Esophagus muscularis mucosa (tissue), 4 donors: ENCODE data around the gene CCDC149.

Source experiments
- EP300 ChIP-seq: sonication (generic); formaldehyde crosslinking; IDR thresholded peaks from one replicate; pipeline ENCODE4 v1.6.1; 2017; ENCODE audit warnings: antibody characterized with exemption
- POLR2AphosphoS5 ChIP-seq, 2 donors: sonication (generic); formaldehyde crosslinking; IDR thresholded peaks; one replicate each; pipeline ENCODE4 v1.6.1; 2017; ENCODE audit warnings: antibody characterized with exemption in 2 of 2
- TF ChIP-seq, protein P1 (sequence below), 3 experiments: fragments of 200-600 bp in 2 of 3; fragments of 450-650 bp in 1 of 3; sonication (generic) in 2 of 3; IDR thresholded peaks; one replicate each; pipeline ENCODE4 v1.5.1; 2017 to 2019; ENCODE audit warnings: antibody characterized with exemption in 3 of 3, mild to moderate bottlenecking in 2 of 3, moderate library complexity in 1 of 3

DNA sequence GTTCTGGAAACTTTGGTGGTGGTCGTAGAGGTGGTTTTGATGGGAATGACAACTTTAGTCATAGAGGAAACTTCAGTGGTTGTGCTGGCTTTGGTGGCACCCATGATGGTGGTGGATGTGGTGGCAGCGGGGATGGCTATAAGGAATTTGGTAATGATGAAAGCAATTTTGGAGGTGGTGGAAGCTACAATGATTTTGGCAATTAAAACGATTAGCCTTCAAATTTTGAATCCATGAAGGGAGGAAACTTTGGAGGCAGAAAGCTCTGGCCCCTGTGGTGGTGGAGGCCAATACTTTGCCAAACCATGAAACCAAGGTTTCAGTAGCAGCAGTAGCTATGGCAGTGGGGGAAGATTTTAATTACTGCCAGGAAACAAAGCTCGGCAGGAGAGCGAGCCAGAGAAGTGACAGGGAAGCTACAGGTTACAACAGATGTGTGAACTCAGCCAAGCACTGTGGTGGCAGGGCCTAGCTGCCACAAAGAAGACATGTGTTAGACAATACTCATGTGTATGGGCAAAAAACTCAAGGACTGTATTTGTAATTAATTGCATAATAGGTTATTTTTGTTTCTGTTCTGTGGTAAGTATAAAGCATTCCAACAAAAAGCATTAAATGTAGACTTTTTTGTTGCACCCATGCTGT is 140.7 kb downstream of the CCDC149 start:
- TF ChIP-seq, protein P1, sequence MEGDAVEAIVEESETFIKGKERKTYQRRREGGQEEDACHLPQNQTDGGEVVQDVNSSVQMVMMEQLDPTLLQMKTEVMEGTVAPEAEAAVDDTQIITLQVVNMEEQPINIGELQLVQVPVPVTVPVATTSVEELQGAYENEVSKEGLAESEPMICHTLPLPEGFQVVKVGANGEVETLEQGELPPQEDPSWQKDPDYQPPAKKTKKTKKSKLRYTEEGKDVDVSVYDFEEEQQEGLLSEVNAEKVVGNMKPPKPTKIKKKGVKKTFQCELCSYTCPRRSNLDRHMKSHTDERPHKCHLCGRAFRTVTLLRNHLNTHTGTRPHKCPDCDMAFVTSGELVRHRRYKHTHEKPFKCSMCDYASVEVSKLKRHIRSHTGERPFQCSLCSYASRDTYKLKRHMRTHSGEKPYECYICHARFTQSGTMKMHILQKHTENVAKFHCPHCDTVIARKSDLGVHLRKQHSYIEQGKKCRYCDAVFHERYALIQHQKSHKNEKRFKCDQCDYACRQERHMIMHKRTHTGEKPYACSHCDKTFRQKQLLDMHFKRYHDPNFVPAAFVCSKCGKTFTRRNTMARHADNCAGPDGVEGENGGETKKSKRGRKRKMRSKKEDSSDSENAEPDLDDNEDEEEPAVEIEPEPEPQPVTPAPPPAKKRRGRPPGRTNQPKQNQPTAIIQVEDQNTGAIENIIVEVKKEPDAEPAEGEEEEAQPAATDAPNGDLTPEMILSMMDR (IDR thresholded peaks at IDR 0.05): no peak
- no peak for TF ChIP-seq POLR2AphosphoS5 (IDR thresholded peaks at IDR 0.05)
- TF ChIP-seq EP300: no peak
